Endothelial cell of umbilical vein (primary cell): Measurements from ENCODE around the gene PDE6C. TPM values are rescaled to one million over a fixed set of nuclear protein-coding genes. Genes with fewer than 3 reads are reported as not detected.

Experiments
- BruUV-seq: library from RNA; stranded (reverse); fragments of 400-500 nt; replicated peaks from 2 replicates; lab custom pipeline; 2021; lab: Mats Ljungman, UMichigan
- CTCF ChIA-PET: fragments of 300-600, 350-600 bp; sonication (Branson Sonifier 250); formaldehyde crosslinking; loops from one replicate; lab custom pipeline; 2021; ENCODE audit warnings: antibody characterized with exemption, inconsistent platforms; lab: Charles Lee
- POLR2A ChIA-PET: fragments of 300-600, 350-600 bp; sonication (Branson Sonifier 250); formaldehyde crosslinking; loops from one replicate; lab custom pipeline; 2021; ENCODE audit warnings: antibody characterized with exemption, inconsistent platforms; lab: Charles Lee
- DNase-seq: peaks from one replicate; pipeline ENCODE4 v3.0.0-alpha.2; 2011; ENCODE audit warnings: low read depth, low spot score
- FAIRE-seq: peaks from 2 replicates; lab custom pipeline; 2011; peaks lifted over from hg19 to GRCh38; lab: Jason Lieb, UNC
- H2AFZ ChIP-seq: 2 replicates; pipeline ENCODE4 v1.6.0; 2012; ENCODE audit warnings: low read depth, low read length, control low read depth, inconsistent platforms
- H3K27ac ChIP-seq: 2 replicates; pipeline ENCODE4 v1.5.1; 2011; ENCODE audit warnings: low read depth, mild to moderate bottlenecking, control low read depth, low read length, moderate library complexity; ENCODE audit not compliant: insufficient read depth
- H3K27me3 ChIP-seq, 2 experiments: 2 replicates each; pipeline versions ENCODE4 v1.6.0 to v1.6.1; 2011; ENCODE audit warnings: low read length in 2 of 2, mixed read lengths in 1 of 2; ENCODE audit not compliant: control insufficient read depth in 2 of 2, insufficient read depth in 2 of 2
- H3K36me3 ChIP-seq, 2 experiments: 2 replicates in 1 of 2; 3 replicates in 1 of 2; pipeline ENCODE4 v1.5.1; 2011; ENCODE audit warnings: low read length in 2 of 2, mild to moderate bottlenecking in 1 of 2, moderate library complexity in 1 of 2; ENCODE audit not compliant: control insufficient read depth in 2 of 2, insufficient read depth in 2 of 2; ENCODE audit errors: extremely low read depth in 1 of 2
- H3K4me1 ChIP-seq: 3 replicates; pipeline ENCODE4 v1.5.1; 2011; ENCODE audit warnings: mild to moderate bottlenecking, low read length; ENCODE audit not compliant: control insufficient read depth, insufficient read depth; ENCODE audit errors: extremely low read depth
- H3K4me2 ChIP-seq: 2 replicates; pipeline ENCODE4 v1.6.1; 2011; ENCODE audit warnings: low read length, control low read depth, mixed read lengths; ENCODE audit not compliant: insufficient read depth
- H3K4me3 ChIP-seq, 3 experiments: fragments of 200-600 bp in 1 of 3; sonication (generic), shearing (Covaris generic) in 1 of 3; replicated peaks in 1 of 3; 2 replicates each; pipeline ENCODE4 v1.5.1; 2011 to 2016; ENCODE audit warnings: control low read depth in 3 of 3, low read length in 3 of 3, mild to moderate bottlenecking in 2 of 3, inconsistent platforms in 1 of 3, low read depth in 1 of 3, moderate library complexity in 1 of 3; ENCODE audit not compliant: insufficient read depth in 1 of 3
- H3K79me2 ChIP-seq: 2 replicates; pipeline ENCODE4 v1.6.0; 2012; ENCODE audit warnings: low read length, inconsistent platforms; ENCODE audit not compliant: control insufficient read depth, insufficient read depth
- H3K9ac ChIP-seq: replicated peaks from 2 replicates; pipeline ENCODE3; 2011; ENCODE audit warnings: low read length, control low read depth; ENCODE audit not compliant: insufficient read depth; ENCODE audit errors: extremely low read depth
- H3K9me1 ChIP-seq: replicated peaks from 3 replicates; pipeline ENCODE4 v1.6.0; 2011; ENCODE audit warnings: mild to moderate bottlenecking, low read length; ENCODE audit not compliant: control insufficient read depth, insufficient read depth; ENCODE audit errors: extremely low read depth
- H3K9me3 ChIP-seq: replicated peaks from 2 replicates; pipeline ENCODE4 v1.5.1; 2012; ENCODE audit warnings: low read length, inconsistent platforms; ENCODE audit not compliant: control insufficient read depth, insufficient read depth
- H4K20me1 ChIP-seq: replicated peaks from 2 replicates; pipeline ENCODE3; 2011; ENCODE audit warnings: mild to moderate bottlenecking, low read length; ENCODE audit not compliant: control insufficient read depth, insufficient read depth; ENCODE audit errors: extremely low read depth
- EZH2 ChIP-seq: IDR thresholded peaks from 2 replicates; pipeline ENCODE4 v1.6.1; 2012; ENCODE audit warnings: borderline replicate concordance, low read depth, mild to moderate bottlenecking, moderate library complexity, low read length, inconsistent platforms; ENCODE audit not compliant: severe bottlenecking
- FOS ChIP-seq: IDR thresholded peaks from 2 replicates; pipeline ENCODE4 v1.6.1; 2011; ENCODE audit warnings: mild to moderate bottlenecking, low read length, moderate library complexity, borderline replicate concordance; ENCODE audit not compliant: insufficient read depth
- GATA2 ChIP-seq: IDR thresholded peaks from 2 replicates; pipeline ENCODE4 v1.7.0; 2011; ENCODE audit warnings: low read depth, mild to moderate bottlenecking, moderate library complexity, mixed read lengths, low read length; ENCODE audit not compliant: insufficient read length, insufficient read depth
- JUN ChIP-seq: IDR thresholded peaks from 2 replicates; pipeline ENCODE4 v1.6.1; 2011; ENCODE audit warnings: borderline replicate concordance, low read depth; ENCODE audit not compliant: insufficient read length, insufficient read depth
- MYC ChIP-seq: IDR thresholded peaks from one replicate; pipeline ENCODE4 v1.6.1; 2011; ENCODE audit warnings: mild to moderate bottlenecking, low read depth, low read length
- POLR2A ChIP-seq: IDR thresholded peaks from 2 replicates; pipeline ENCODE4 v1.6.1; 2012; ENCODE audit warnings: low read depth, mild to moderate bottlenecking, control low read depth, low read length
- POLR2AphosphoS5 ChIP-seq: IDR thresholded peaks from 2 replicates; pipeline ENCODE4 v1.6.1; 2012; ENCODE audit warnings: low read depth, mild to moderate bottlenecking, control low read depth, low read length, moderate library complexity; ENCODE audit not compliant: insufficient read depth
- dilution Hi-C: fragments of 300-500 bp; cut with MboI; formaldehyde crosslinking; loops from one replicate; pipeline ENCODE4 v1.15.0; 2019; ENCODE audit warnings: low sequenced_read_pairs; ENCODE audit not compliant: extremely low pct_ligation_motif_present
- intact Hi-C: fragments of 100-400 bp; cut with micrococcal nuclease; formaldehyde crosslinking; loops from one replicate; pipeline ENCODE4 v1.10.0; 2022
- polyA plus RNA-seq, 4 experiments: library from polyadenylated mRNA; depleted of rRNA in 3 of 4; stranded (reverse) in 3 of 4; unstranded in 1 of 4; fragments of >200 nt; gene quantifications; 2 replicates each; pipeline versions ENCODE4 v1.2.1 to v1.2.3, GENCODE V29; 2011 to 2012; ENCODE audit warnings: missing spikeins in 1 of 4
- total RNA-seq: library from RNA; stranded (reverse); gene quantifications from 2 replicates; pipeline ENCODE4 v1.2.3, GENCODE V29; 2021
- TF ChIP-seq, protein P1 (sequence below): IDR thresholded peaks from 2 replicates; pipeline ENCODE4 v1.6.1; 2011; ENCODE audit not compliant: insufficient read depth, insufficient read length
- TF ChIP-seq, protein P2 (sequence below), 2 donors: IDR thresholded peaks; 1 replicate in 1 of 2; 2 replicates in 1 of 2; pipeline ENCODE4 v1.5.1; 2011; ENCODE audit warnings: low read length in 2 of 2, mild to moderate bottlenecking in 2 of 2, moderate library complexity in 2 of 2, control low read depth in 1 of 2, inconsistent platforms in 1 of 2, low read depth in 1 of 2; ENCODE audit not compliant: insufficient read depth in 1 of 2; ENCODE audit errors: extremely low read depth in 1 of 2

PDE6C gene
- total and polyA plus RNA-seq, 2 donors (not counting 3 experiments of a cell fraction or from before 2014, with no cell fraction given), result not detected

DNA sequence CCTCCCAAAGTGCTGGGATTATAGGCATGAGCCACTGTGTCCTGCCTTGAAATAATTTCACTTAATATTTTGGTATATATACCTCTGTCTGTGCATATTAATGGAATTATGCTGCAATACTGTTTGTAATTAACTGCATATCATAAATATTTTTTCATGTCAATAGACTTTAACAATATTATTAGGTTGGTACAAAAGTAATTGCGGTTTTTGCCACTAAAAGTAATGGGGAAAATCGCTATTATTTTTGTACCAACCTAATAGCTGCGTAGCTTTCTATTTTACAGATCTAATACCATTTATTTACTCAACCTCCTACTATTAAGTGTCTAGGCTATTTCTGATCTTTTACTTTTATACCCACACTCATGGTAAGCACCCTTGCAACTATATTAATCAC lies 3.9 kb upstream of the PDE6C start:
- Histone ChIP-seq H3K4me1 (no peaks in the 10 kb centered on the region), H3K9me3 (no peaks in the 10 kb centered on the region), H3K4me2 (no peak overlapping the region), H4K20me1 (no peaks in the 10 kb centered on the region), H3K9me1 (no peaks in the 10 kb centered on the region), H3K4me3 (no peak overlapping the region), H3K27me3 (peaks cover 3 to 13% of the 10 kb centered on the region in 2 experiments), H3K79me2 (no peaks in the 10 kb centered on the region), H3K9ac (no peak overlapping the region), H3K36me3 (no peaks in the 10 kb centered on the region), H3K27ac (no peak overlapping the region), H2AFZ (no peak overlapping the region)
- POLR2A ChIA-PET, result no interaction called here
- DNase-seq (no peak), FAIRE-seq (no peak)
- intact Hi-C loops (no loop called here), dilution Hi-C loops (no loop called here)
- no TSS peak for BruUV-seq
- TF ChIP-seq POLR2AphosphoS5 (no peak), GATA2 (no peak), EZH2 (no peak), MYC (no peak), POLR2A (no peak), JUN (no peak), FOS (no peak)
- TF ChIP-seq, protein P1, sequence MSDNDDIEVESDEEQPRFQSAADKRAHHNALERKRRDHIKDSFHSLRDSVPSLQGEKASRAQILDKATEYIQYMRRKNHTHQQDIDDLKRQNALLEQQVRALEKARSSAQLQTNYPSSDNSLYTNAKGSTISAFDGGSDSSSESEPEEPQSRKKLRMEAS, result no peak
- TF ChIP-seq, protein P2, sequence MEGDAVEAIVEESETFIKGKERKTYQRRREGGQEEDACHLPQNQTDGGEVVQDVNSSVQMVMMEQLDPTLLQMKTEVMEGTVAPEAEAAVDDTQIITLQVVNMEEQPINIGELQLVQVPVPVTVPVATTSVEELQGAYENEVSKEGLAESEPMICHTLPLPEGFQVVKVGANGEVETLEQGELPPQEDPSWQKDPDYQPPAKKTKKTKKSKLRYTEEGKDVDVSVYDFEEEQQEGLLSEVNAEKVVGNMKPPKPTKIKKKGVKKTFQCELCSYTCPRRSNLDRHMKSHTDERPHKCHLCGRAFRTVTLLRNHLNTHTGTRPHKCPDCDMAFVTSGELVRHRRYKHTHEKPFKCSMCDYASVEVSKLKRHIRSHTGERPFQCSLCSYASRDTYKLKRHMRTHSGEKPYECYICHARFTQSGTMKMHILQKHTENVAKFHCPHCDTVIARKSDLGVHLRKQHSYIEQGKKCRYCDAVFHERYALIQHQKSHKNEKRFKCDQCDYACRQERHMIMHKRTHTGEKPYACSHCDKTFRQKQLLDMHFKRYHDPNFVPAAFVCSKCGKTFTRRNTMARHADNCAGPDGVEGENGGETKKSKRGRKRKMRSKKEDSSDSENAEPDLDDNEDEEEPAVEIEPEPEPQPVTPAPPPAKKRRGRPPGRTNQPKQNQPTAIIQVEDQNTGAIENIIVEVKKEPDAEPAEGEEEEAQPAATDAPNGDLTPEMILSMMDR (IDR thresholded peaks at IDR 0.05; ENCODE audit: extremely low read depth in 1 of 2, insufficient read depth in 1 of 2, low read depth in 1 of 2, low read length in 2 of 2), result no peak
- CTCF ChIA-PET, result no interaction called here
